Hippocampal formation (tissue), 2 donors: ENCODE results near the gene ANAPC16.
"Not testable (repeated sequence)": the region's sequence is repeated elsewhere in the genome, so short reads cannot be mapped to it uniquely, and the experiment has no call there.

Experiments used
- DNase-seq, 2 donors: peaks; one replicate each; lab custom pipeline; 2025; lab: John Stamatoyannopoulos, UW

The ANAPC16 gene

DNA sequence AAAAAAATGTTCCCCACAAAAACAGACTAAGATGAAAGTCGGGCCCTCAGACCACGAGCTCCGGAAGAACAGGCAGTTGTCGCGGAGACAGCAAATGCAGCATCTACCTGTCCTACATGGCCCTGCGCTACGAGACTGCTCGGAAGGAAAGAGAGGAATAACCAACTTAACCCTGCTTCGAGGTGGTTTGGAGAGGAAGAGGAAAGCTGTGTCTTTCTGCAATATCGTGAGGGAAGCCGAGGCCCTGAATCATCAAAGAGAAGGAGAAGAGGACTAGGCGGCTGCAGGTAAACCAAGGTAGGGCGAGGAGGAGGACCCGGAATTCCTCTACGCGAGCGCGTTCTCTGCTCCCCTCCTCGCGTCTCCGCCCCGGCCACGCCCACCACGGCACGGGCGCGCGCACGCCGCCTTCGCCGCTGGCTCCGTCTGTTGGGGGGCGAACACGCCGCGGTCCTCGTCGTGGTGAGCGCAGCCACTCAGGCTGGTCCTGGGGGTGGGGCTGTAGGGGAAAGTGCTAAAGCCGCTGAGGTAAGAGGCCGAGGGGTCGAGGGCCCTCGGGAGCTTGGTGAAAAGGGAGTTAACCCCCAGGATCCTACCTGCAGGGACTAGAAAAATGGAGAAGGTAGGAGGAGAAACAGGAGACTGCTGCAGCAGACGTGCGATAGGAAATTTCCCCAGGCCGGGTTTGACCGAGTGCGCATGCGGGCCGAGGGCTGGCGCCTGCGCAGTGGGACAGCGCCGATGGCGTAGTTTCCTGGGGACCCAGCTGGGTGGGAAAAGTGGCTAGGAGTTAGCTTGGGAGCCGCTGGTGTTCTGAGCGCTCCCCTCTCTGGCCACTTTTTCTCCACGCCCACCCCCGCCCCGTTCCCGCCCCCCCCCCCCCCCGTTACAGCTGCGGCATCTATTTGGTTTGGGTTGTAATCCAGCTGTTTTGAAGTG, at the start of gene ANAPC16, which contains the start of gene ASCC1:
ANAPC16 (plus strand) TSS at position 402 of the 939 bp plus-strand sequence. CDS start 7,903 bp downstream, outside the sequence.
ASCC1 (minus strand) TSS at position 666 of the 939 bp plus-strand sequence. CDS start 2,978 bp downstream, outside the sequence.
- peak; percentile 86 to 92 for DNase-seq

DNA sequence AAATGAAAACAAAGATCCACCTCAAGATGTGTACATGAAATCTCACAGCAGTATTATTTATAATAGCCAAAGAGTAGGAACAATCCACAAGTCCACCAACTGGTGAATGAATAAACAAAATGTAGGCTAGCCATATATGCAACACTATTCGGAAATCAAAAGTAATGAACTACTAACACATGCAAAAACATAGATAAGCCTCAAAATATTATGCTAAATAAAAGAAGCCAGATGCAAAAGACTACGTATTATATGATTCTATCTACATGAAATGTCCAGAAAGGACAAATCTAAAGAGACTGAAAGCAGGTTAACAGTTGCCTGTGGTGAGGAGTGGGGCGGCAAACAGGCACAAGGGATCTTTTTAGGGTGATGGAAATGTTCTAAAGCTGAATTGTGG, 48.7 kb upstream of the ANAPC16 start:
- DNase-seq: no peak

DNA sequence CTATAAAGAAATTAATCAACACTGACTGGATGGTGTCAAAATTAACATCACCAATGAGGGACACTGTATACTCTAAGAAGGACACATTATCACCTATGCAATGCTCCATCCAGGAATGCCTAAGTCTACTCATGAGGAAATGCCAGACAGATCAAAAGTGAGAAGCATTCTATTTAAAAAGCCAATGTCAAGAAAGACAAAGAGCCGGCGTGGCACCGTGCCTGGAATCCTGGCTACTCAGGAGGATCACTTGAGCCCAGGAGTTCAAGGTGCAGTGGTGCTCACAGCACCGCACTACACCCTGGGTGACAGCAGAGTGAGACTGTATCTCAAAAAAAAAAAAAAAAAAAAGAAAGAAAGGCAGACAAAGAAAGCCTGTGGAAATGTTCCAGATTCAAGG, 45.5 kb upstream of the ANAPC16 start:
- no peak for DNase-seq

DNA sequence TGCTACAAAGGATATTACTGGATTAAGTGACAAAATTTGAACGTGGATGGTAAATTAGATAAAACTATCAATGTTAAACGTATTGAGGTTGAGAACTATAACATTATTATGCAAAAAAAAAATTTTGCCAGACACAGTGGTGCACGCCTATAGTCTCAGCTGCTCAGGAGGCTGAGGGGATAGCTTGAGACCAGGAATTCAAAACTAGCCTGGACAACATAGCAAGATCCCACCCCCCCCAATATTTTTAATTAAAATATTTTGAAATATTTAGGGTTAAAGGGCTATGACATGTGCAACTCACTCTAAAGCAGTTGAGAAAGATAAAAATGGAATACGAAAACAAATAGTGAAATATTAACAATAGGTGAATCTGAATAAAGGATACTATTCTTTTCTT, 45.1 kb upstream of the ANAPC16 start:
- DNase-seq: no peak

DNA sequence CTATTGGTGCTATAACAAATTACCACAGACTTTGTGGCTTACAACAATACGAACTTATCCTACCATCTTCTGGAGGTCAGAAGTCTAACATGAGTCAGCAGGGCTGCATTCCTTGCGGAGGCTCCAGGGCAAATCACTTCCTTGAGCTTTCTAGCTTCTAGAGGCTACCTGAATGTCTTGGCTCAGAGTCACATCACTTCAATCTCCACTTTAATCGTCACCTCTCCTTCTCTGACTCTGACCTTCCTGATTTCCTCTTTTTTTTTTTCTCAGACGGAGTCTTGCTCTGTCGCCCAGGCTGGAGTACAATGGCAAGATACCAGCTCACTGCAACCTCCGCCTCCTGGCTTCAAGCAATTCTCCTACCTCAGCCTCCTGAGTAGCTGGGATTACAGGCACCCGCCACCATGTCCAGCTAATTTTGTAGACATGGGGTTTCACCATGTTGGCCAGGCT, 44.6 kb upstream of the ANAPC16 start:
- no peak for DNase-seq

DNA sequence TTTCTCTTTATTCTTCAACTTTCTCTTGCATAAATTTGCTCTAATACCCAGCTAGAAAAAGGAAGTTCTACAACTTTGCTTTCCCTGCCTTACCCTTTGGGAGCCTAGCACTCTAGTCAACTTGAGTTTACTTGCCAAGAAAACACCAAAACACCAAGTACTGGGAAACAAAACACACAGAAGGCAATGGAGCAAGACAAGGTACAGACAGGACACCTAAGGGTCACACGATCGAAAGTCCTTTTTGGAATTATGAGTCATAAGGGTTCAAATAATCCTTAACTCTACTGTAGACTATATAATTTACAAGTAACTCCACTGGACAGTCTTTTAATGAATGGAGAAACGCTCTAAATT, 42.6 kb upstream of the ANAPC16 start:
- DNase-seq: no peak

DNA sequence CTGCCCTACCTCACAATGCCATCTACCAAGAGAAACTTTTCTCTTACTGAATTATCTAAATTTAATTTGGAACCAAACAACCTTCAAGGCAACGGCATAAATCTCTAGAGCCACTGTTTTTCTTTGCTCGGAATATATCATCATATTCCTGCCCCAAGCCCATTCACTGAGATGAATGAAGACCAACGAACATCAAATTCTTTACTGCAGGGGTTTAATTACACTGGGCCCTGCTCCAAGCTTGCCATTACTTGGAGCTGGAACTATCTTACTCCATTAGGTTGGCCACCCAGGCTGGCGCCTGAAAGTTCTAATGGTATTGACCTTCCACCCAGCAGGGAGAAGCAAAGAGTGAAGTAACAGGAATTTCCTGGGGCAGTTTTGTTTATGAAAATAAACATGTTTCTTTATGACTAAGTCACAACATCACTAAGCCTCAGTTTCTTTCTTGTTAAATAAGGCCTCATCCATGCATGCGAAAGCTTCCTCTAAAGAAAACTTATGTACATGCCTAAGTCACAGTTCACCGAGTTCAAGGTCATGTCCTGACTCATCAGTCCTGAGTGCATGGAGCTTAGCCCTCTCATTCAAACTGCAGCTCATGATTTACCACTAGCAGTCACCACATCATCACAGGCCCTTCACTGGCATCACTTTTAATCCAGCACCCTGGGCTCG, 42.1 kb upstream of the ANAPC16 start:
- DNase-seq: no peak

DNA sequence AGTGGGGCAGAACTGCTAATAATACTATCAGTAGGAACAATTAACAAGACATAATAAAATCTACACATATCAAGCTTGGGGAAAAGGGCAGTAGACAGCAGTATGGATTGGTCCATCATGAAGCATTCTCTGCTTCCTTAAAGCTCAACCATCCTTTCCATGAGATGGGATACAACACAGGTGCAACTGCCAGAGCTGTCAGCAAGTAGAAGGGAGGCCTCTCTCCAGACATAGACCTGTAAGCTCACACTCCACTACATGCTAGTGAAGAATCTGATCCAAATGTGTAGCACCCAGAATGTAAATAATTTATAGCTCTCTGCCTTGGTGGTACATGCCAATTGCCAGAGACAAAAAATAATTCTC, 41.5 kb upstream of the ANAPC16 start:
- no peak for DNase-seq

DNA sequence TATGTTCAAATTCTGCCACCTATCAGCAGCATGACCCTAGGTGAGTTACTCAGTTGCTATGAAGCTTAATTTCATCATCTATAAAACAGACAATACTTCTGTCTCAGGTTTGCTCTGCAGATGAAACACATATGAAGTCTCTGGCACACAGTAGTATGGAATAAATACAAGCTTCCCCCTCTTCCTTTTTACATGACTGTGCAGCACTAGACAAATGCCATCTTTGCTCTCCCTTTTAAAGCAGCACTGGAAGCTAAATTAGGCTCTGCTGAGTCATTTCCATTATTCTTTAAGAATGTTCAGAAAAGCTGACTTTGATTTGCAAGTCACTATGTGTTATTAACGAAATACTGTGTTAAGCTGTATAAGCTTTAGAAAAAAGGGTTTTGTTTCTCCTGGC, 40.7 kb upstream of the ANAPC16 start:
- DNase-seq: peak in 1 of 2 donors; percentile 19

DNA sequence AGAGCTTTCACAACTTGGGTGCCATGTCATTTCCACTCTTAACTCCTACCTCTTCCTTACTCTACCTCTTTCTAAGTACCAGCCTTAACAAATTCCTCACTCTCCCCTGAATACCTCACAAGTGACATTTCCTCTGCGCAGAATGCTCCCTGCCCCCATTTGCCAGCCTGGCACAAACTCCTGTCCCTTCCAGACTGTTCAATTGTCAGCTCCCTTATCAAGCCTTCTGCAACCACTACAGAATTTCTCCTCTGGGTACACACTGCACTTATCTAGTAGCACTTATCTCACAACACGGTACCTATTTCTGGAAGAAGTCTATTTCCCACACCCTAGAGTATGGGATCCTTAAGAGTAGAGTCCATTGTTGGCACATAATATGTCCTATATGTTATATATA, 39.1 kb upstream of the ANAPC16 start:
- DNase-seq: no peak

DNA sequence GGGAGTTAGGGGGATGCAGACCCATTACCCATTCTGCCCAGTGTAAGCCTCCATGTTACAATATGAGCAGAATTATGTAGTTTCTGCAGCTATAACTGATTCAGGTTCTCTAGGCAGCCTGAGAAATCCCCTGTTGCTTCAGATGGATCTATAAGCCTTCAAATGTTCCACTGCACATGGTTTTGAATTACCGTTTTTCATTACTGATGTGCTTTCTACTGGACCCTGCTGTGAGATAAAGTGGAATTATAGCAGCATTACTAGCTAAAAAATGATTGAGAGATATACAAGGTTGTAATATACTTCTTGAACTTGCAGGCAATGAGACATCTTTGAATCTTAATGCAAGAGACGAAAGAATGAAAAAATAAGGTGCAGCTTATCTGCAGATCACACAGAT, 38.4 kb upstream of the ANAPC16 start:
- no peak for DNase-seq

DNA sequence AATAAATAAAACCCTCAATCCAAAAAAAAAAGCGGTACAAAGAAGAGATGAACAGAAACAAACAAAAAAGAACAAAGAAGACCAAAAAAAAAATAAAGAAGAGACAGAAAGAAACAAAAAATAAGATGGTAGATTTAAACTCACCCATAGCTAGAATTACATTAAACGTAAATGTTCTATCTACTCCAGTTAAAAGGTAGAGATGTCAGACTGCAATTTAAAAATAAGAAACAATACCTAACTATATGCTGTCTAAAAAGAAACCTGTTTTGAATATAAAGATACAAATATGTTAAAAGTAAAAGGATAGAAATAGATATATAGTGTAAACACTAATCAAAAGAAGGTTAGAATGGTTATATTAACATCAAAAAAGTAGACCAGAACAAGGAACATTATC, 31.7 kb upstream of the ANAPC16 start:
- DNase-seq: no peak

DNA sequence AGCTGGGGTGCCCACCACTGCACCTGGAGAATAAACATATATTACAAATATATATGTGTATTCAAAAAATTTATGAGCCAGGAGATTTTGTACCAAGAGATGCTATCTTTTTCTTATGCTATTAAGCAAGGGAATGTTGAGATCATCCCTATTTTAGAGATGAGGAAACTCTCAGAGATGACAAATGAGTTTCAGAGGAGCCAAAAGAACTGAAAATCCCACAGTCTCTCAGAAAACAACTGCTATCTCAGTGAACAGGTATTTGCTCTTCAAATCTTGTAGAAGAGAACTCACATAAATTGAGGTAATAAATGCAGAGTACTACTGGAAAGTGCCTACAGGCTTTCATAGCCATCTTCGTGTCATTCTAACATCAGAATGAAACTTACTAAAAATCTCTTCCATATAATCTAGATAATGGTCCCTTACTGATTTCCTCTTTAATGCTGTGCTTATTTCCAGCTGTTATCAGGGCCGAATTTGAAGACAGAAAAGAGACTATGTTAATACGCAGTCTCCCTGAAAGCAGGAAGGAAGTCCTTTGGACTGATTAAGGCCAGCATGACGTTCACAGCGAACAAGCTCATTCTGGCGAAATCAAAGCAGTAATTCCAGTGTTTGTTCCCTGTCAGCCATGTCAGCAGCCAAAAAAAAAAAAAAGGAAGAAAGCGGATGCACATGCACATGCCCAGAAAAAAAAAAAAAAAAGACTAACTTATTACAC, 29.4 kb upstream of the ANAPC16 start:
- no peak for DNase-seq

DNA sequence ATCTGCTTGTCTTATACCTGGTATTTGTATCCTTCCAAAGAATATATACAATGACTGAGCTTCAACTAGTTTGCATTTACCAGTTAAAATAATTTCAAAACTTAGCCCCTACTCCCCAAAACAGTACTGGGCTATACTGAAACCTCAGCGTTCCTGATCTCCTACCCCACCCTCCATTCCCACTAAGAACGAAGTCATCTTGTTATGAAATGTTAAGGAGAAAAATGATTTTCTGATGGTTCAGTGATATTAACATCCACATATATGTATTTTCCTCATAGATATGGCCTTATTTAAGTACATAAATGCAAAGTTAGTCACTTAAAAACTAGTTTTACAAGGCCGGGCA, 28.9 kb upstream of the ANAPC16 start:
- DNase-seq: no peak

DNA sequence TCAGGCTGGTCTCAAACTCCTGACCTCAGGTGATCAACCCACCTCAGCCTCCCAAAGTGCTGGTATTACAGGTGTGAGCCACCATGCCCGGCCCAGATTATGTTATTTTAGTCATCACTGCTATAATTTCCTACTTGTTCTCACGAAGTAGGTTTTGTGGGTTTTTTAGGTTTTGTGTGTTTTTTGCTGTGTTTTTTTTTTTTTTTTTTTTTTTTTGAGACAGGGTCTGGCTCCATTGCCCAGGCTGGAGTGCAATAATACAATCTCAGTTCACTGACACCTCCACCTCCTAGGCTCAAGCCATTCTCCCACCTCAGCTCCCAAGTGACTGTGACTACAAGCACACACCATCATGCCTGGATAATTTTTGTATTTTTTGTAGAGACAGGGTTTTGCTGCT, 20.9 kb upstream of the ANAPC16 start:
- DNase-seq: no peak

DNA sequence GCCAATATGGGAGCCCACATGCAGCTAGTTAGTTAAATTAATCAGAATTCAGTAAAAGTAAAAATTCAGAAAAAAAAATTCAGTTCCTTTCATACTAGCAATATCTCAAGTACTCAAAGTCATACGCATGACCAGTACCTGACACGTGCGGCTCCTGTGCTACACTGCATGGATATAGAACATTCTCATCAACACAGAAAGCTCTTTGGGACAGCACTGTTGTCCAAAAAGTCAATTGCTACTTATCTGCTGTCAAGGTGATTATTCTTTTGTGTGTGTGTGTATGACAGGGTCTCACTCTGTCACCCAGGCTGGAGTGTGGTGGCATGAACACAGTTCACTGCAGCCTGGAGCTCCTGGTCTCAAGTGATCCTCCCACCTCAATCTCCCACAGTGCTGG, 14.9 kb upstream of the ANAPC16 start:
- no peak for DNase-seq

DNA sequence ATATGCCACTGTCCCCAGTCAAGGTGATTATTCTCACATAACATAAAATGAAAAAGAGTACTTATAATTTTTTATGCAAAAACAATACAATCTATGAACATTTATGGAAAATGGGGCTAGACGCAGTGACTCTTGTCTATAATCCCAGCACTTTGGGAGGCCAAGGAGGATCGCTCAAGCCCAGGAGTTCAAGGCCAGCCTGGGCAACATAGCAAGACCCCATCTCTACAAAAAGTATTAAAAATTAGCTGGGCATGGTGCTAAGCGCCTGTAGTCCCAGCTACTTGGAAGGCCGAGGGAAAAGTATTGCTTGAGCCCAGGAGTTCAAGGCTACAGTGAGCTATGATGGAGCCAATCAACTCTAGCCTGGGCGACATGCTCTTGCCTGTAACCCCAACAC, 14.5 kb upstream of the ANAPC16 start:
- DNase-seq: no peak

DNA sequence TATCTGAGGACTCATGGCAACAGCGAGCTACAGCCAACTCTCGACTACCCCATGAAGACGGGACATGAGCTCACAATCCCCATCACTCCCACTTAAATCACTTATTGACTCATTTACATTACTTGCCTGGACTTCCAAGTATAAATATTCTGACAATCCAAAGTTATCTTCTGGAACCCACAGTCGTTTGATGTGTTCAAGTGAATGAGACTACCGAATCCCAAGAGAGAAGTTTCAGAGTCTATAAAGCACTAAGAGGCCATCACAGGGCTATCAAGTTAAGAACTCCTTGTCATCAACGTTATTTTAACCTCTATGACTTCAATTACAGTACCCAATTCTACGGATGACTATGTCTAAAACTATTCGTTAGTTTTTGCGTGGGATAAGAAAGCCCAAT, 11.5 kb upstream of the ANAPC16 start:
- no peak for DNase-seq

DNA sequence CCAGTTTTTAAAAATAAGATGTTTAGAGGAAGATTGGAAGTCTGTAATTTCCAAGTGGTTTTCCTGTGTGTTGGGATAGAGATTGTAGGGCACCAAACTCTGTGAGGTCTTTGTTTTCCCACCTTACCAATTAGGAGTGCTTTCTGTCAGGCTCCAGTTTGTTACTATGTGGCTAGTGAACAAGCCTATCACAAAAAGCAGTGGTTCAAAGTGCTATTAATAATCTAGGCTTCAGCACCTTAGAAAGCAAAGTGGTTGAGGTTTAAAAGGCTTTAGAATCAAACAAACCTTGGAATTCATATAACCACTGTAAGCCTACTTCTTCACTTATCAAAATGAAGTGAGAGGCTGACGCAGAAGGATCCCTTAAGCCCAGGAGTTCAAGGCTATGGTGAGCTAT, 11.1 kb upstream of the ANAPC16 start:
- DNase-seq: no peak

DNA sequence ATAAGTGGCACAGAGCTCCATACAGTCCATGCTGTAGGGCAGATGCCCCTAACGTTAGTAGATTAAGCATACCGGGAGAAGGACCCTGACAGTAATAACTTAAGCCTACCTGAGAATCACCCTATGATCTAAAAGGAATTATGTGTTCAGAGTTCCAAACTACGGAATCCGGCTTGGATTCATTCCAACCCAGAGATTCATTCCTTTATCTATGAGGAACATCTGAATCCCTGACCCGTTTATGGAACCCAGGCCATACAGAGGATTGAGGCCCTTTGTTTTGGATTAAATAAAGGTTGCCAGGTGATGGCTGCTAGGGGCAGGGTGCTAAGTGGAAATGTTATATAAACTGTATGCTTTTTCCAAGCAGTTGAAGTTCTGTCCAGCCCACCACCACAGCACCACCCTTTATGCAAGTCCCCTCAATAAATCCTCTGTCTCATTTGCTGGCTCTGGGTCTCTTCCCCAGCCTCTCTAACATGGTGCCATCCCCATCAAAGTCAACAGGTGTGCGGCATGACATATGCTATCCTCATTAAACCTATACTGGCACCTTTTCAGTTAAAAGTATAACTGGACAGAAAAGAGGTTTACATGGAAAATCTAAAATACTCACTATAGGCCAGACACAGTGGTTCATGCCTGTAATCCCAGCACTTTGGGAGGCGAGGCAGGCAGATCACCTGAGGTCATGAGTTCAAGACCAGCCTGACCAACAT, 9.1 kb upstream of the ANAPC16 start:
- DNase-seq: no peak

DNA sequence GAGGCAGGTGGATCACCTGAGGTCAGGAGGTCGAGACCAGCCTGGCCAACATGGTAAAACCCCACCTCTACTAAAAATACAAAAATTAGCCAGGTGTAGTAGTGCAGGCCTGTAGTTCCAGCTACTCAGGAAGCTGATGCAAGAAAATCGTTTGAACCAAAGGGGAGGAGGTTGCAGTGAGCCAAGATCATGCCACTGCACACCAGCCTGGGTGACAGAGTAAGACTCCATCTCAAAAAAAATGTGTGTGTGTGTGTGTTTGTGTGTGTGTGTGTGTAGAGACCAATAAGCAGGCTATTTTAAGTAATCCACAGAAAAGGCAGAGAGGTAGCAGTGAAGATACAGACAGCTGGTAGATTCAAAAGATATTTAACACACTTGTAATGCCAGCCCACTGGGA, 7.3 kb upstream of the ANAPC16 start:
- not testable (repeated sequence) for DNase-seq

DNA sequence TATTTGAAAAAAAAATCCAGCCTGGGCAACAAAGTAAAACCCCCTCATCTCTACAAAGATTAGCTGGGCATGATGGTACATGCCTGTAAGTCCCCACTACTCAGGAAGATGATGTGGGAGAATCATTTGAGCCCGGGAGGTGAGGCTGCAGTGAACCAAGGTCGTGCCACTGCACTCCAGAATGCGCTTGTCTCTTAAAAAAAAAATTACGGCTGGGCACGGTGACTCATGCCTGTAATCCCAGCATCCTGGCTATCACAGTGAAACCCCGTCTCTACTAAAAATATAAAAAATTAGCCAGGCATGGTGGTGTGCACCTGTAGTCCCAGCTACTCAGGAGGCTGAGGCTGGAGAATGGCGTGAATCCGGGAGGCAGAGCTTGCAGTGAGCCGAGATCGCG, 4.4 kb upstream of the ANAPC16 start:
- not testable (repeated sequence) for DNase-seq
